Mononuclear cell (primary cell): ENCODE measurements around the gene NAA35. TPM values are rescaled to one million over a fixed set of nuclear protein-coding genes. Genes with fewer than 3 reads are reported as not detected.

Experiments
- H3K27me3 ChIP-seq: 2 replicates; pipeline ENCODE4 v1.6.0; 2011; ENCODE audit warnings: low read length, control low read depth; ENCODE audit not compliant: insufficient read depth
- H3K4me1 ChIP-seq: 2 replicates; pipeline ENCODE4 v1.5.1; 2011; ENCODE audit warnings: mild to moderate bottlenecking, low read length, control low read depth; ENCODE audit not compliant: insufficient read depth
- H3K4me3 ChIP-seq: 2 replicates; pipeline ENCODE4 v1.5.1; 2011; ENCODE audit warnings: mild to moderate bottlenecking, low read length, moderate library complexity
- H3K9me3 ChIP-seq: 2 replicates; pipeline ENCODE4 v1.5.1; 2011; ENCODE audit warnings: low read depth, mild to moderate bottlenecking, control low read depth, low read length
- total RNA-seq: library from RNA; depleted of rRNA; stranded (reverse); fragments of >200 nt; gene quantifications from one replicate; pipeline ENCODE4 v1.2.3, GENCODE V29; 2012

NAA35 gene
- total RNA-seq, 1 donor = 20.1 TPM

GRCh38 chr9:86054695-86055094 is 113.7 kb downstream of the NAA35 start:
- H3K27me3 ChIP-seq = no peaks in the 10 kb centered on the region
- no peaks in the 10 kb centered on the region for H3K9me3 ChIP-seq
- H3K4me3 ChIP-seq = no peak overlapping the region
- no peaks in the 10 kb centered on the region for H3K4me1 ChIP-seq

GRCh38 chr9:86057491-86057890 is 116.5 kb downstream of the NAA35 start:
- no peak overlapping the region for H3K4me3 ChIP-seq
- H3K4me1 ChIP-seq = peaks cover 21% of the 10 kb centered on the region
- no peaks in the 10 kb centered on the region for H3K27me3 ChIP-seq
- no peaks in the 10 kb centered on the region for H3K9me3 ChIP-seq

DNA sequence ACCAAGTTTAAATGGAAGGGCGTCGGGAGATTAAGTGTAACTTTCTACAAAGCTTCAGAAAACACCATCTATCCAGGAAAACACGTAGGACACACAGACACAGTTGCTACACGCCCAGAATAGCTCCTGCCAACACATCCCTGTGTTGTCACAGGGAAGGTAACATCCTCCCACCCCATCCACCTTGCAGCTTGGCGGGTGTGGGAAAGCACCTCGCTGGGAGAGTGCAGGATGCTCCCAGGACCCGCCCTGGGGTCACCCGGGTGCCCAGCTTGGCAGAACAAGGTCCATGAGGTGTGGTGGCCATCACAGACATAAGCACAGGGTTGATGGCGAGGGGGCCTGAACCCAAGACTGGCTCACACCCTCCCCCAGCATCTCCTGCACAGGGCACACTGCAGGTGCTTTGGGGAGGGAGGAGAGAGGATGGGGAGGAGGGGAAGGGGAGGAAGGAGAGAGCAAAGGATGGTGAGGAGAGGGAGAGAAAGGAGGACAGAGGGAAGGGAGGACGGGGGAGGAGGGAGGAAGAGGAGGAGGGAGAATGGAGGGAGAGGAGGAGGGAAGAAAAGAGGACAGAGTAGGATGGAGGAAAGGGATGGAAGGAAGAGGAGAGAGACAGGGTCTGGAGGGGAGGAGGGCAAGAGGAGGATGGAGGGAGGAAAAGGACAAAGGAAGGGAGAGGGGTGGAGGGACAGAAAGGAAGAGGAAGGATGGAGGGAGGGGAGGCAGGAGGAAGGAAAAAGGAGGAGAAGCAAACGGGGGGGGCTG is 121.2 kb downstream of the NAA35 start:
- H3K4me1 ChIP-seq = peaks cover 49% of the 10 kb centered on the region
- H3K4me3 ChIP-seq = no peak overlapping the region

GRCh38 chr9:86062845-86063693 is 122.1 kb downstream of the NAA35 start:
- Histone ChIP-seq H3K4me1 (peaks cover 55% of the 10 kb centered on the region), H3K27me3 (no peaks in the 10 kb centered on the region), H3K4me3 (no peak overlapping the region), H3K9me3 (no peaks in the 10 kb centered on the region)

More for the DNA sequence above, 121.2 kb downstream of the NAA35 start:
- Histone ChIP-seq H3K27me3 (no peaks in the 10 kb centered on the region), H3K9me3 (no peaks in the 10 kb centered on the region)

GRCh38 chr9:86064220-86064619 is 123.3 kb downstream of the NAA35 start:
- Histone ChIP-seq H3K4me1 (peaks cover 64% of the 10 kb centered on the region), H3K9me3 (no peaks in the 10 kb centered on the region), H3K4me3 (no peak overlapping the region), H3K27me3 (no peaks in the 10 kb centered on the region)

DNA sequence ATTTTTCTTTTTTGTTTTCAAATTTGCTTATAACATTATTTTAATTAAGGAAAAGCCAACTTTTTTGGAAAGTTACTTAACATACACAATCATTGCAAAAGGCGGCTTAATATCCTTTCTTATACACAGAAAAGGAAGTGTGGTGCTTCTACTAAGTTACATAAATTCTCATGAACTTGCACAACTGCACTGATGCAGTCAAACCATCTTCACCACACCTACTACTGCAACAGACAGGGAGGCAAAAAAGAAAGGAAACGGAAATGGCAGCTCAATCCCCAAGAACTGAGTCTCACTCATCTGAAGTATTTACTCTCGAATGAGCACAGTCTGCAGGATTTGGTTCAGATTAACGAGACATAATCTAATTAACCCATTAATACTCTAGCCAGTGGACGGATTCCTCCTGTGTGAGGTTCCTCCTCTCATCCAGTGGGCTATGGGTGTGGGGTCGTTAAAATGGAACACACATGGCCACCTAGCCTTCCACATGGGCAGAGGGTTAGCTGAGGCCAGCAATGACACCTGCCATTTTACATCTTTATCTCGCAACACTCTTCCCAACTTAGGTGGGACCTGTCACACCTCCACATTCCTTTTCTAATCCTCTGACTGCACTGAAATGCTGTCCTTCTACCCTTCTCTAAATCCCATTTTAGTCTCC is 128.4 kb downstream of the NAA35 start:
- H3K9me3 ChIP-seq = no peaks in the 10 kb centered on the region
- no peak overlapping the region for H3K4me3 ChIP-seq
- H3K27me3 ChIP-seq = no peaks in the 10 kb centered on the region
- peaks cover 37% of the 10 kb centered on the region for H3K4me1 ChIP-seq

Other genes with a start within 250 kb of the NAA35 start
- 147 TPM for gene AGTPBP1, start 199.2 kb upstream of the NAA35 start, total RNA-seq
- 6.9 TPM for gene GOLM1, start 158.4 kb downstream of the NAA35 start, total RNA-seq